SH-SY5Y (cell line): ENCODE results near the gene SAPCD1.

ENCODE experiments used
- GATA2 ChIP-seq: IDR thresholded peaks from 2 replicates; pipeline ENCODE4 v1.6.1; 2011; ENCODE audit warnings: mild to moderate bottlenecking, low read depth, low read length
- GATA3 ChIP-seq: IDR thresholded peaks from 2 replicates; pipeline ENCODE4 v1.6.1; 2011; ENCODE audit warnings: low read depth, mild to moderate bottlenecking, low read length, moderate library complexity

DNA sequence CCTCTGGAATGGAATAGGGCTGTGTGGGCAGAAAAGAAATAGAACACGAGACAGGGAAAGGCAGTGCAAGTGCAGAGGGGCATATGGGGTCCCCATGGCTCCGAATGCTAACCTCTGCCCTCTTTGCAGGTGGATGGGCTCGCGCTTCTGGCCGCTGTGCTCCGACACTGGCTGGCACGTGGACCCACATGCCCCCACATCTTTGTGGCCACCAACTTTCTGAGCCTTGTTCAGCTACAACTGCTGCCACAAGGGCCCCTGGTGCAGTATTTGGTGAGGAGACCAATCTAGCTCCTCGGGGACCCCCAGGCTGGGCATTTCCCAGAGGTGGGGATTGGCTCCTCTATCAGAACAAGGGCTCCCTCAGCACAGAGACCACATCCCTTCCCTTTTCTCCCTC, 1.1 kb upstream of the SAPCD1 start:
- no peak for TF ChIP-seq GATA2
- no peak for TF ChIP-seq GATA3
